Panc1 (cell line): Measurements from ENCODE around the gene LILRB3. TPM values are rescaled to one million over a fixed set of nuclear protein-coding genes. Genes with fewer than 3 reads are reported as not detected.

Source experiments
- ATAC-seq: fragments of 200-7000 bp; cut with Tn5 transposase; 2 replicates; pipeline ENCODE4 v1.9.1; 2020; ENCODE audit warnings: mild to moderate bottlenecking, moderate library complexity
- BruUV-seq: library from RNA; stranded (reverse); fragments of 400-500 nt; replicated peaks from 2 replicates; lab custom pipeline; 2021; lab: Mats Ljungman, UMichigan
- CTCF ChIA-PET: fragments of 300-600 bp; sonication (Branson Sonifier 250); formaldehyde crosslinking; loops from one replicate; lab custom pipeline; 2022; ENCODE audit warnings: antibody characterized with exemption; lab: Charles Lee
- POLR2A ChIA-PET: fragments of 300-600 bp; sonication (Branson Sonifier 250); formaldehyde crosslinking; loops from one replicate; lab custom pipeline; 2022; ENCODE audit warnings: antibody characterized with exemption; lab: Charles Lee
- DNase-seq: peaks from one replicate; pipeline ENCODE4 v3.0.0-alpha.2; 2010; ENCODE audit warnings: low read depth, low spot score
- H3K27ac ChIP-seq: 2 replicates; pipeline ENCODE4 v1.5.1; 2011; ENCODE audit warnings: mild to moderate bottlenecking, low read length, inconsistent platforms
- H3K27me3 ChIP-seq: fragments of 200-500 bp; sonication (Bioruptor generic); 2 replicates; pipeline ENCODE4 v1.6.0; 2014; ENCODE audit warnings: low read length, inconsistent platforms; ENCODE audit not compliant: control insufficient read depth, insufficient read depth
- H3K36me3 ChIP-seq: fragments of 200-500 bp; sonication (Bioruptor generic); 2 replicates; pipeline ENCODE4 v1.5.1; 2014; ENCODE audit warnings: inconsistent platforms, mild to moderate bottlenecking, low read length, moderate library complexity; ENCODE audit not compliant: control insufficient read depth, insufficient read depth
- H3K4me1 ChIP-seq: 2 replicates; pipeline ENCODE4 v1.5.1; 2011; ENCODE audit warnings: inconsistent platforms, mild to moderate bottlenecking, low read length, moderate library complexity; ENCODE audit not compliant: control insufficient read depth, insufficient read depth
- H3K4me3 ChIP-seq, 2 experiments: 2 replicates each; pipeline ENCODE4 v1.5.1; 2011 to 2012; ENCODE audit warnings: low read depth in 2 of 2, low read length in 2 of 2, mild to moderate bottlenecking in 2 of 2, inconsistent platforms in 1 of 2, moderate library complexity in 1 of 2
- H3K9me3 ChIP-seq: fragments of 200-500 bp; sonication (Bioruptor generic); 2 replicates; pipeline ENCODE4 v1.5.1; 2014; ENCODE audit warnings: low read depth, mild to moderate bottlenecking, inconsistent platforms, low read length, moderate library complexity; ENCODE audit not compliant: control insufficient read depth, insufficient read depth
- POLR2AphosphoS5 ChIP-seq: IDR thresholded peaks from 2 replicates; pipeline ENCODE4 v1.6.1; 2012; ENCODE audit warnings: mild to moderate bottlenecking, low read depth, low read length, moderate library complexity
- SIN3A ChIP-seq: IDR thresholded peaks from 2 replicates; pipeline ENCODE4 v1.6.1; 2012; ENCODE audit warnings: low read depth, mild to moderate bottlenecking, low read length, moderate library complexity, borderline replicate concordance; ENCODE audit not compliant: insufficient read depth
- TCF7L2 ChIP-seq: IDR thresholded peaks from 2 replicates; pipeline ENCODE4 v1.6.1; 2011; ENCODE audit warnings: mild to moderate bottlenecking, low read depth, low read length, inconsistent platforms
- in situ Hi-C: cut with HindIII; loops from 2 replicates; pipeline ENCODE4 v1.10.0; 2016; ENCODE audit warnings: low sequenced_read_pairs, low pct_unique_long_range_greater_than_20kb
- intact Hi-C: fragments of 100-400 bp; cut with micrococcal nuclease; formaldehyde crosslinking; loops from one replicate; pipeline ENCODE4 v1.10.0; 2022; ENCODE audit not compliant: unreplicated experiment
- total RNA-seq: library from RNA; stranded (reverse); gene quantifications from one replicate; pipeline ENCODE4 v1.2.1, GENCODE V29; 2021; ENCODE audit not compliant: unreplicated experiment
- TF ChIP-seq, protein P1 (sequence below), 2 experiments: IDR thresholded peaks; 2 replicates each; pipeline ENCODE4 v1.6.1; 2011 to 2012; ENCODE audit warnings: low read depth in 2 of 2, control low read depth in 1 of 2, low read length in 1 of 2, mild to moderate bottlenecking in 1 of 2, moderate library complexity in 1 of 2; ENCODE audit not compliant: insufficient read depth in 1 of 2
- TF ChIP-seq, protein P2 (sequence below): fragments of 450-650 bp; IDR thresholded peaks from 2 replicates; pipeline ENCODE4 v1.5.1; 2017; ENCODE audit warnings: mild to moderate bottlenecking

The LILRB3 gene
- total RNA-seq, 1 experiment from 2014 or later = 0.18 TPM

DNA sequence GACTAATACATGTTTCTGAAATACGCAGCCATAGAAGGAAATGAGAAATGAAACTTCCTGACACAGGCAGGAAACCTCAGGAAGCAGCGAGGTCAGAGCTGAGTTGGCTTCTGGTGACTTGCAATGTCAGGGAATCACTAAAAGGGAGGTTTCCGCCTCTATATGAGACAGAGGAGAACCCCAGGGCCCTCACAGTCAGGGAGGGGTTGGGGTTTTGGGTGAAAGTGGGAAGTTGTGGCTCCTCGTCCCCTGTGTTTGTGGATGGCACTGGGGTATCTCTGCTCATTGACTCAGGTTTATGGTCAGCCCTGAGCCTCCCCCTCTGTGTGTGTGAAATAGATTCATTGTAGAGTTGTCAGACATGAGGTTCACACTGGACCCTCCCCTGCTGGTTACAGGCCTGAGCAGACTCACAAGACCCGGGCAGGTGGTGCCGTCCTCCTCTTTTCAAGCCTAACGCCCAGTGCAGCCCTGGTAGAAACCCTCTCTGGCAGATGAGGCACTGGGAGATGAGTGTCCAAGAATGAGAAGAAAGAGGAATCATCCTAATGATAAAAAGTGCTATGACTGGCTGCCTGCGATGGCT is 25.3 kb upstream of the LILRB3 start:
- H3K4me1 ChIP-seq = no peaks in the 10 kb centered on the region
- no TSS peak for BruUV-seq
- H3K9me3 ChIP-seq = no peaks in the 10 kb centered on the region
- in situ Hi-C loops (no loop called here), intact Hi-C loops (no loop called here)
- ChIA-PET POLR2A (interaction anchor here (0.6 kb wide), 1 partner anchor 36 kb away, joined by 8 read pairs; no protein-coding TSS in a partner anchor), CTCF (interaction anchor here (0.6 kb wide), 1 partner anchor 49 kb away, joined by 3 read pairs; no protein-coding TSS in a partner anchor)
- TF ChIP-seq SIN3A (no peak), TCF7L2 (no peak), POLR2AphosphoS5 (no peak)
- TF ChIP-seq, protein P1, sequence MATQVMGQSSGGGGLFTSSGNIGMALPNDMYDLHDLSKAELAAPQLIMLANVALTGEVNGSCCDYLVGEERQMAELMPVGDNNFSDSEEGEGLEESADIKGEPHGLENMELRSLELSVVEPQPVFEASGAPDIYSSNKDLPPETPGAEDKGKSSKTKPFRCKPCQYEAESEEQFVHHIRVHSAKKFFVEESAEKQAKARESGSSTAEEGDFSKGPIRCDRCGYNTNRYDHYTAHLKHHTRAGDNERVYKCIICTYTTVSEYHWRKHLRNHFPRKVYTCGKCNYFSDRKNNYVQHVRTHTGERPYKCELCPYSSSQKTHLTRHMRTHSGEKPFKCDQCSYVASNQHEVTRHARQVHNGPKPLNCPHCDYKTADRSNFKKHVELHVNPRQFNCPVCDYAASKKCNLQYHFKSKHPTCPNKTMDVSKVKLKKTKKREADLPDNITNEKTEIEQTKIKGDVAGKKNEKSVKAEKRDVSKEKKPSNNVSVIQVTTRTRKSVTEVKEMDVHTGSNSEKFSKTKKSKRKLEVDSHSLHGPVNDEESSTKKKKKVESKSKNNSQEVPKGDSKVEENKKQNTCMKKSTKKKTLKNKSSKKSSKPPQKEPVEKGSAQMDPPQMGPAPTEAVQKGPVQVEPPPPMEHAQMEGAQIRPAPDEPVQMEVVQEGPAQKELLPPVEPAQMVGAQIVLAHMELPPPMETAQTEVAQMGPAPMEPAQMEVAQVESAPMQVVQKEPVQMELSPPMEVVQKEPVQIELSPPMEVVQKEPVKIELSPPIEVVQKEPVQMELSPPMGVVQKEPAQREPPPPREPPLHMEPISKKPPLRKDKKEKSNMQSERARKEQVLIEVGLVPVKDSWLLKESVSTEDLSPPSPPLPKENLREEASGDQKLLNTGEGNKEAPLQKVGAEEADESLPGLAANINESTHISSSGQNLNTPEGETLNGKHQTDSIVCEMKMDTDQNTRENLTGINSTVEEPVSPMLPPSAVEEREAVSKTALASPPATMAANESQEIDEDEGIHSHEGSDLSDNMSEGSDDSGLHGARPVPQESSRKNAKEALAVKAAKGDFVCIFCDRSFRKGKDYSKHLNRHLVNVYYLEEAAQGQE (IDR thresholded peaks at IDR 0.05; ENCODE audit: insufficient read depth in 1 of 2, low read depth in 2 of 2, low read length in 1 of 2) = no peak
- TF ChIP-seq, protein P2, sequence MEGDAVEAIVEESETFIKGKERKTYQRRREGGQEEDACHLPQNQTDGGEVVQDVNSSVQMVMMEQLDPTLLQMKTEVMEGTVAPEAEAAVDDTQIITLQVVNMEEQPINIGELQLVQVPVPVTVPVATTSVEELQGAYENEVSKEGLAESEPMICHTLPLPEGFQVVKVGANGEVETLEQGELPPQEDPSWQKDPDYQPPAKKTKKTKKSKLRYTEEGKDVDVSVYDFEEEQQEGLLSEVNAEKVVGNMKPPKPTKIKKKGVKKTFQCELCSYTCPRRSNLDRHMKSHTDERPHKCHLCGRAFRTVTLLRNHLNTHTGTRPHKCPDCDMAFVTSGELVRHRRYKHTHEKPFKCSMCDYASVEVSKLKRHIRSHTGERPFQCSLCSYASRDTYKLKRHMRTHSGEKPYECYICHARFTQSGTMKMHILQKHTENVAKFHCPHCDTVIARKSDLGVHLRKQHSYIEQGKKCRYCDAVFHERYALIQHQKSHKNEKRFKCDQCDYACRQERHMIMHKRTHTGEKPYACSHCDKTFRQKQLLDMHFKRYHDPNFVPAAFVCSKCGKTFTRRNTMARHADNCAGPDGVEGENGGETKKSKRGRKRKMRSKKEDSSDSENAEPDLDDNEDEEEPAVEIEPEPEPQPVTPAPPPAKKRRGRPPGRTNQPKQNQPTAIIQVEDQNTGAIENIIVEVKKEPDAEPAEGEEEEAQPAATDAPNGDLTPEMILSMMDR = no peak
- no peak for DNase-seq
- ATAC-seq = peak; percentile 5; the same call in 1 of the 2 replicates
- H3K27me3 ChIP-seq = peaks cover 3% of the 10 kb centered on the region; the same call in 1 of the 2 replicates
- no peak overlapping the region for H3K27ac ChIP-seq
- no peaks in the 10 kb centered on the region for H3K36me3 ChIP-seq
- H3K4me3 ChIP-seq = no peak overlapping the region

DNA sequence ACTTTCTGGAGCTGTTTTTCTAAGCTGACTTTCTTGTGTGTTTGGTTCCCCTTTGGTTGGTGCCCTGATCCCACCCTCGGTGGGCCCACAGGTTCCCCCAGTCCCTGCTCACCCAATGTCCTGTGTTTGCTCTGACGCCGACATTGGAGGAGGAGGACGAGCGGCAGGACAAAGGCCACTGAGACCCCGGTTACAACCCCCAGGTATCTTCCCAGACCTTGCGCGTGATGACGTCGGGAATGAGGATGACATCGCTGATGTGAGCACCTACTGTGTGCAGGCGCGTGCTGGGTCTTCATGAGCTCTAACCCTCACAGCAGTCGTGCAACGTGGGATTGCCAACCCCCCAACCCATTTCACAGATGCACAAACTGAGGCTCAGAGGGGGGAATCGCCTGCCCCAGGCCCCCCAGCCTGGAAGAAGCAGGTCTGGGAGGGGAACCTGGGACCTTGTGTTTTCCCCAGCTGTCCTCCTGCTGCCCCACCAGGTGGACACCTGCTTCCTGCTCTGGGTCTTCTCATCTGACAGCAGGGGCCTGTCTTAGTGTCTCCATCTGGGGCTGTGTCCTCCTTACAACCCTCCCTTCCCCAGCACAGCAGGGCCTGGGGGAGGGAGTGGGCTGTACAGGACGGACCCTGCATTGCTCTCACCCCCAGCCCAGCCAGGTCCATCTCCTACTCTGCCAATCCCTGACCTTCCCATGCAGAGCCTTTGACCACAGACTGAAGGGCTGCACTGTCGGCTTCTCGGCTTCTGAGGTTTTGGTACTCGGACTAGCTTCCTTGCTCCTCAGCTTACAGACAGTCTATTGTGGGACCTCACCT is 24.5 kb upstream of the LILRB3 start:
- Histone ChIP-seq H3K36me3 (no peaks in the 10 kb centered on the region), H3K27ac (no peak overlapping the region), H3K27me3 (0 out of 2 replicates have a peak, but pooled peaks cover 3% of the 10 kb centered on the region), H3K9me3 (no peaks in the 10 kb centered on the region), H3K4me3 (no peak overlapping the region), H3K4me1 (no peaks in the 10 kb centered on the region)
- BruUV-seq = no TSS peak
- intact Hi-C loops (no loop called here), in situ Hi-C loops (no loop called here)
- ChIA-PET CTCF (interaction anchor here (0.6 kb wide), 1 partner anchor 15 kb away, joined by 3 read pairs; no protein-coding TSS in a partner anchor), POLR2A (no interaction called here)
- no peak for DNase-seq
- ATAC-seq = peak; percentile 40; the same call in 1 of the 2 replicates
- TF ChIP-seq, protein P2 = no peak
- no peak for TF ChIP-seq POLR2AphosphoS5
- no peak for TF ChIP-seq TCF7L2
- TF ChIP-seq SIN3A = no peak
- TF ChIP-seq, protein P1 (IDR thresholded peaks at IDR 0.05; ENCODE audit: insufficient read depth in 1 of 2, low read depth in 2 of 2, low read length in 1 of 2) = no peak
